Measurements from ENCODE around the gene C21orf91. TPM values are rescaled to one million over a fixed set of nuclear protein-coding genes. Genes with fewer than 3 reads are reported as not detected.

The C21orf91 gene
- total RNA-seq, 1 experiment from 2014 or later, result 49.2 TPM

GRCh38 chr21:17786851-17787181, 32.3 kb downstream of the C21orf91 start:
- WGBS (ENCODE audit: extremely low coverage, insufficient read length, low lambda C conversion rate), result no CpG with 5 or more reads among the region's 2 CpGs
- Histone ChIP-seq H3K23me2 (ENCODE audit: insufficient read length, low read depth, low read length, poor library complexity, severe bottlenecking) (no peaks in the 10 kb centered on the region), H4K20me1 (ENCODE audit: control insufficient read depth, insufficient read depth, insufficient read length) (no peaks in the 10 kb centered on the region), H3K79me1 (ENCODE audit: insufficient read depth, low read depth, low read length, poor library complexity, severe bottlenecking) (no peaks in the 10 kb centered on the region), H2BK15ac (ENCODE audit: low read depth, low read length) (no peak overlapping the region), H3K4ac (ENCODE audit: low read depth, low read length) (no peak overlapping the region), H3K79me2 (ENCODE audit: insufficient read depth, low read length) (no peaks in the 10 kb centered on the region), H2AFZ (ENCODE audit: low read length) (no peak overlapping the region), H3K4me1 (ENCODE audit: insufficient read depth, low read length) (no peaks in the 10 kb centered on the region; the same call in 1 of the 2 replicates), H2BK12ac (ENCODE audit: insufficient read length, low read depth, low read length) (no peak overlapping the region), H2BK20ac (ENCODE audit: low read depth, low read length, poor library complexity, severe bottlenecking) (no peak overlapping the region), H3K14ac (ENCODE audit: insufficient read depth, low read length) (no peak overlapping the region), H4K91ac (ENCODE audit: insufficient read length, low read depth, low read length) (no peak overlapping the region), H3K9ac (ENCODE audit: extremely low read depth, insufficient read length, low read length) (no peak overlapping the region), H3K27ac (ENCODE audit: insufficient read length, low read depth, low read length) (no peak overlapping the region), H3T11ph (ENCODE audit: low read length) (no peak overlapping the region), H2AK5ac (ENCODE audit: insufficient read length, low read length) (no peak overlapping the region), H4K5ac (ENCODE audit: insufficient read length, low read depth, low read length) (no peak overlapping the region), H4K8ac (replicated peaks; ENCODE audit: insufficient read length, low read depth, low read length) (no peak overlapping the region), H3K18ac (ENCODE audit: insufficient read length, low read depth, low read length) (no peak overlapping the region), H2BK120ac (ENCODE audit: low read depth, low read length, poor library complexity, severe bottlenecking) (no peak overlapping the region), H3K27me3 (ENCODE audit: insufficient read depth, low read length) (no peaks in the 10 kb centered on the region), H3K9me3 (ENCODE audit: control insufficient read depth, low read depth, low read length) (no peaks in the 10 kb centered on the region), H3K56ac (ENCODE audit: insufficient read length, low read depth, low read length) (no peak overlapping the region), H3K23ac (ENCODE audit: insufficient read length, low read depth, low read length) (no peak overlapping the region), H3K4me2 (ENCODE audit: insufficient read depth, insufficient read length, low read length) (no peak overlapping the region), H2BK5ac (ENCODE audit: insufficient read length, low read length) (no peak overlapping the region)
- Mint-ChIP-seq H3K9me3 (no peaks in the 10 kb centered on the region; a peak in 2 of 5 replicates), H3K4me1 (peaks cover 7% of the 10 kb centered on the region in 2 experiments), H3K27ac (no peak overlapping the region), H3K36me3 (ENCODE audit: insufficient read depth in 1 of 3, low read depth in 3 of 3) (peaks cover 35 to 65% (median 60%) of the 10 kb centered on the region in 3 experiments), H3K27me3 (ENCODE audit: low read depth) (no peaks in the 10 kb centered on the region), H3K4me3 (no peak overlapping the region)
- no peak for TF ChIP-seq CTCF (conservative IDR thresholded peaks at IDR 0.05)
- no peak for DNase-seq

Data from H9 (cell line).